SK-N-DZ (cell line): ENCODE data around the gene DOC2B.
A peak's percentile ranks its signal among the peaks of the same experiment; 100 is the strongest.
"Not testable (repeated sequence)": the region's sequence is repeated elsewhere in the genome, so short reads cannot be mapped to it uniquely, and the experiment has no call there.

Source experiments
- DNase-seq: peaks from one replicate; pipeline ENCODE4 v3.0.0-alpha.2; 2015; ENCODE audit warnings: low spot score

Gene DOC2B

DNA sequence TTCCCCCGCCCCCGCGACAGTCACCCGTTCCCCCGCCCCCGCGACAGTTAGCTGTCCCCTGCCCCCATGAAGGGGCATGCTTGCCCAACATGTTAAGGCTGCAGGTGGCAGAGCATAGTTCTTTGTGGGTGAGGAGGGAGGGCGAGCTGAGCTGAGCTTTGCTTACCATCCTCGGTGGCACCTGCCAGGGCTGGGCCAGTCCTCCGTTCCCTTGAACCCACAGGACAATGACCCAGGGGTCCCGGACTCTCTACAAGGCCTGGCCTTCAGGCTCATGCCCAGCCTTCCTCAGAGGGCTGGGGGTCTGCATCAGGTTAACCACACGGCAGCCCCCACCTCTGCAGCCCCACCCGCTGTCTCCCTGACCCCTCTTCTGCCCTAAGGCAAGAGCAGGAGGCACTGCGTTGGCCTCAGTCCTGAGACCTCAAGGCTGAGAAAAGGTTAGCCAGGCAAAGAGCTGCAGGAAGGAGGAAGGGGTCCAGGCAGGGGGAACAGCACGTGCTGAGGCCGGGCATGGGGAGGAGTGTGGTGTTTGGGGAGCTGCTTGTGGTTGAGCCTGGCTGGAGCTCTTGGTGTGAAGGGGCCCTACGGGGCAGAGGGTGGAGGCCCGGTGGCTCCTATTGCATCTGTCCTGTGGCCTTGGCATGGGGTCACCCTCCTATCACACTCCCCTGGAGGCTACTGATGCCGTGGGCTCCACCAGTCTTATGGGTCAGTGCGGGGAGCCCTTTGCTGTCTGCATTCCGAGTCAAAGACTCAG is 11.4 kb upstream of the DOC2B start:
- no peak for DNase-seq

DNA sequence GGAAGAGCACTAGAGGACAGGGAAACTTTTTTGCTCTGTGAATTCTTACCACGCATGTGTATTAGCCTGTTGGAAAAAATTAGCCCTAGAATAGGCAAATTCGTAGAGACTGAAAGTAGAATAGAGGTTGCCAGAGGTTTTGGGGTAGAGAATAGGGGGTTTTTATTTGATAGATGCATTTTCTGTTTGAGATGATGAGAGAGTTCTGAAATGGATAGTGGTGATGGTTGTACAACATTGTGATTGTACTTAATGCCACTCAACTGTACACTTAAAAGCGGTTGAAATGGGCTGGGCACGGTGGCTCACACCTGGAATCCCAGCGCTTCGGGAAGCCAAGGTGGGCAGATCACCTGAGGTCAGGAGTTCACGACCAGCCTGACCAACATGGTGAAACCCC is 8.0 kb upstream of the DOC2B start:
- DNase-seq: no peak

DNA sequence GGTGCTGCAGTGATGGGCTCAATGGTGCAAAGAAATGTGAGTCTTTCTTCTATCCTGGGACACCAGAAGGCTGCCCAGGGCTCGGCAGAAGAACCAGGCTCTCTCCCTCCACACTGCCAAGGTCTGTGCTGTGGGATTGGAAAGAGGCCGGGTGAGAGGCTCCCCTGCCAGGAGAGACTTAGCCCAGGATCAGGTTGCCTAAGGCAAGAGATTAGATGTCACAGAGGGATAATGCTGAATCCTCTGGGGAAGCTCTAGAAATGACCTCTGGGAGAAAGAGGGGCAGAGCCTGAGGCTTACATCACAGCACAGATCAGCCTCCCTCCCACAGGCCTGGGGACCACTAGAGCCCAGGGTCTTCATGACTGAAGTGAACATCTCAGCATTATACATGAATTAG is 5.7 kb upstream of the DOC2B start:
- DNase-seq: peak; percentile 60

DNA sequence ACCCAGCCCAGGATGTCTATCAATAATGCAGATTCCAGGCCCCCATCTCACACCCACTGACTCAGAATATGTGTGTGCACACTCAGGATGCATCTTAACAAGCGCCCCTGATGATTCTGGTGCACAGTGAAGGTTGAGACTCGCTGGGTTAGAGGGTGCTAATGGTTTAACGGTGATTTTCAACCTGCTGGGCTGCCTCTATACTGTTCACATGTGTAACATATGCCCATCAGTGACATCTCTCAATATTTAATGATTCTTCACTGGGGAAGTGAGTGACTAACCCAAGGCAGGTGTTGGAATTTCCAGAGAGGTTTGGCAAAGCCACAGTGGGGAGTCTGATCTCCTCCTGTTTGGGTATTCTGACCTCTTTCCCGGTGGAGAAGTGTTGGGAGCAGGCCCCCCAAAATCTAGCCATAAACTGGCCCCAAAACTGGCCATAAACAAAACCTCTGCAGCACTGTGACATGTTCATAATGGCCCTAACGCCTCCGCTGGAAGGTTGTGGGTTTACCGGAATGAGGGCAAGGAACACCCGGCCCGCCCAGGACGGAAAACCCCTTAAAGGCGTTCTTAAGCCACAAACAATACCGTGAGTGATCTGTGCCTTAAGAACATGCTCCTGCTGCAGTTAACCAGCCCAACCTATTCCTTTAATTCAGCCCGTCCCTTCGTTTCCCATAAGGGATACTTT is 4.1 kb upstream of the DOC2B start:
- DNase-seq: no peak

DNA sequence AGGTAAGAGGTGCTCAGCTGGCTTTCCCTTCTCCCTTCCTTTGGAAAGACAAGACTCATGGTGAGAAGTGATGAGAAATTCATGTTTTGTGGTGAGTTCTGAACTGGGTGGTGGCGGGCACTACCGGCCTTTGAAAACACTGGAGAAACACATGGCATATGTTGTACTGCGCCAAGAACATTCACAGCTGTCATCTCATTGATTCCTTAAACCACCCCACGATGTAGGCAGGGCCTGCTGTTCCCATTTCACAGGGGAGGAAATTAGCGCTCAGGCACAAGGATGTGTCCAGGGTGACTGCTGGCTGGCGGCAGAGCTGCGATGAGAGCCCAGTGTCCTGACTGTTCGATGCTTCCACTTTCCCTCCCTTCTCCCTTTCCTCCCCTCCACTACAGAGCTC is 1.6 kb upstream of the DOC2B start:
- no peak for DNase-seq

DNA sequence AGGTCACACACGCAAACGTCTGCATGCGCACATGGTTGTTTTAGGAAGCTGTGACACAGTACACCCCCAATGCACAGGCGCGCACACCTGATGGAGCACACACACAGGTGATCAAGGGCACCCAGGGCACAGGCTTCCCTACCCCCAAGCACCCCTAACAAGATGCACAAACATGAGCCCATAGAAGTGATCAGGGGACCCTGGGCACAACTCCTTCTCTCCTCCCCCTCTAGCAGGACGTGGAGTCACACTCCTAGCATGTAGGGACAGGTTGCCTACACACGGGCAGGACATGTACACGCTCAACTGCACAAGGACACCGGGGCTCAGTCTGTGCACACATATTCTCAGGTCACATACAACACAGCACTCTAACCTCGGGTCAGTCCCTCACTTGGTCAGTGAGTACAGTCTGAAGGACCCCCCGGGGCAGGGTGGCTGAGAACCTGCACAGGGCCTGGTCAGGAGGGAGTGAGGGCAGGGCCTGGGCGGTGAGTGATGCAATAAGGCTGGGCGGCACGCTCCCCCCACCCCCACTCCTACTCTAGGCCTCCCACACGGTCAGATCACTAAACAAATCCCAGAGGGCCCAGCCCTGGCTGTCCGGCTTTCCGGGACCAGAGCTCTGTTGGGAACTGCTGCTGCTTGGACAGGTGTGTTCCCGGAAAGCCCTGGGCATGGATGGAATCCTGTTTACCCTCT is 751 bp upstream of the DOC2B start:
- peak; percentile 63 for DNase-seq

DNA sequence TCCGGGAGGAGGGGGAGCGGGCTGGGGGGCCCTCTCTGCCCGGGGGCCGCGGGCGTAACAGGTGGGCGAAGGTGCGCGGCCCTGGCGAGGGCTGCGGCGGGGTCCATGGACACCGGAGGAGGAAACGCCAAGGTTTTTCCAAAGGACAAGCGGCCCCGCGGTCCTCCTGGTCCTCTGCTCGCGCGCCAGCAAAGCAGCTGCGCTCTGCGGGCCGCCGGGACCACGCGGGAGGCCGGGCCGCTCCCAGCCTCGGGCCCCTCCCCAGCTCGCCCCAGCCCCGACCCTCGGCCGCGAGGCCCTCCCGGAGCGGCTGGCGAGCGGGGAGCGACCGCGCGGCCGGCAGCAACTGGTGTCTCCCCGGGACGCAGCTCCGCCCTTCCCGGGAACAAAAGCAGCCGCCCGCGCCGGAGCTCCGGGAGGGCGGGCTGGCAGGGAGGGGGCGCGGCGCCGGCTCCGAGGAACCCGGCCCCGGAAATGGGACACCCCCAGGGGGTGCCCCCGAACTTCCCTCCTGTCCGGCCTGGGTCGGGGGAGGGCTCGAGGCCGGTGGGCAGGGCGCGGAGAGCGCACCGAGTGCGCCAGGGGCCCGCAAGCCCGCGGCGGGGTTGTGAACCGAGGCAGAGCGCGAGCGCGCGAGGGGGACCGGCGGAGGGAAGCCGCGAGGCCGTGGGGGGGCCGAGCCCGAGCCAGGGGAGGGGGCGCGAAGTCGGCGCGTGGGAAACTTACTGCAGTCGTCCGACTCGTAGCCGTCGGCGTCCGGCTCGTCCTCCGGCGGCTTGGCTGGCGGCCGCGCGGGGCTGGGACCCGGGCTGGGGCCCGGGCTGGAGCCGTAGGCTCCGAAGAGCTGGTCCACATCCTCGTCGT is 837 bp downstream of the DOC2B start:
- DNase-seq: no peak

DNA sequence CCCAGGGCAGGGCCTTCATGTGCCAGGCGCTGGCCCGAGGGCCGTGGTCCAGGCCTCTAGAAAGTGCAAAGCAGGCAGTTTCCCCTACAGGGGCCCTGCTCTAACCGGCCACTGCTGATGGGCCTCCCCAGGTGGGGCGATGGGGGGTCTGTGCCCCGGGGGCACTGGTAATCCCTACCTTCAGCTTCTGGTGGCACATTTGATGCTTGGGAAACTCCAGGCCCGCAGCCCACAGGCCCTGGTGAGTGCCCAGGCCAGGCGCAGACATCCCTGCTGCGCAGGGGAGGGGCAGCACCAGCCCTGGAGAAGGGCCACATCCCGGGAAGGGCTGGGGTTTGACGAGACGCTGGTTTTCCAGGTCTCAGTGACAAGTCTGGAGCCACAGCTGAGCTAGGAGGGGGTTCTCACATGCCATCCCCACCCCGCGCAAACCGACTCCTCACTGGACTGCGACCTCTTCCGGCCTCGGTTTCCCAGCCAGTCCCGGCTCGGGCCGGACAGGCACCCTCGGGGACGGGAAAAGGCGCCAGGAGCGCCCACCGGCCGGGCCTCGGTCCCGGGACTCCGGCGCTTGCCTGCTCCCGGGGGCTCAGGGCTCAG is 1.6 kb downstream of the DOC2B start:
- peak; percentile 36 for DNase-seq

DNA sequence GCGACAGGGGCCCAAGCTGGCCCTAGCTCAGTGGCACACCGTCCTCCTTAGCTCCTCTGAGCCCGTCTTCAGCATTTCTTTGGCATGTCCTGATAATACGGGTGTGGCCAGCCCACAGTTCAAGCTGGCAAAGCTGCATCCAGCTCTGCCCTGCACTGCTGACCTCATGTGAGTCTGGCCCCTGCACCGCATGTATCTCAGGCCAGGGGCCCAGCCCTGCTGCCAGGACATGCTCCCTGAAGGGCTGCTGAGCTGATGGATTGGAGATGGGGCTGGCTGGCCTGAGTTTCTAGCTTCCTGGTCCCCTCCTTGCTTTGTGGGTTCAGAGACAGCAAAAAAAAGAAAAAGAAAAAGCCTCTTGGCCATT is 2.4 kb downstream of the DOC2B start:
- no peak for DNase-seq

DNA sequence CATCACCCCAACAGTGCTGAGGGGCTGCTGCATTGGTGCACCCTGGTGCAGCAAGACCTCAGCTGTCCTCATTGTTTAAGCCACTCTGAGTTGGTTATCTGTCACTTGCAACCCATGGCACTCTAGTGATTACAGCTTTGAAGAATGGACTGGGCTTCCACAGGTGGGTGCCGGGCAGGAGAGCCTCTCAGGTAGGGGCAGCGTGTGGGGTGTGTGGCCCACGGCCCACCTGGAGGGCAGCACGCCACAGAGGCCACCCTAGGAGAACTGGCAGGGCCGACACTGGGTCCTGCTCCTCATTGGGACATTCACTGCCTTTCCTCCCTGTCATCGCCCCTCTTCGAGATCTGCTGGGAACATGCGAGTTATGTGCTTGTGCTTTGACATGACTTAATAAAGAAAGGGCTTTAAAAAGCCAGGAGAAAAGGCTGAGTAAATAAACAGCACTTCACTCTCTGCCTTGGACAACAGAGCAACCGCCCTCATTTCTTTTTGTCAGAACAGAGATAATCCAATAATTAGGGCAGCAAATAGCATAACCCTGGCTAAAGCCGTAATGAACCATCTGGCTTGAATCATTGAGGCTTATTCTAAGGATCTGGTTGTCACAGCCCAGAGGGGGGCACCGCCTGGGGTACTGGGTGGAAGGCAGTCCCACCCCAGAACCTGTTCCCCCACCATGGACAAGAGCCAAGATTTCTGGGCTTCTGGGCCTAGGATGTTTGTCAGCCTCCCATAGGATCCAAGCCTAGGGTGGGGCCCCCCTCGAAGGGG is 3.0 kb downstream of the DOC2B start:
- DNase-seq: peak; percentile 58

DNA sequence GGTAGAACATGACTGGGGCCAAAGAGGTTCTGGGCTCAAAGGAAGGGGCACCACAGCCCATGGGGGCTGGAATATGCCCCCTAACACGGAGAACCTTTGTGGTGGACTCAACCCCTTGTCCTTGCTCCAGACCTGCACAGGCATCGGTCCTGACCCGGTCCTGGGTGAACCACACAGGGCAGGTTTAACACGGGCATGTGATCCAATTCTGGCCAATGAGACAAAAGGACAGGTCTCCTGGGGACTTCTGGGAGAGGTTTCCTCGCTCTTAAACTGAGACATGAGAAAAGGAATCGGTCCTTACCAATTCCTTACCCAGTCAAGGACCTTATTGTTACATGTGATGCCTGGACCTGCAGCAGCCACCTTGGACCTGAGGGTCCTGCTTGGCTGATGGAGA is 3.7 kb downstream of the DOC2B start:
- no peak for DNase-seq

DNA sequence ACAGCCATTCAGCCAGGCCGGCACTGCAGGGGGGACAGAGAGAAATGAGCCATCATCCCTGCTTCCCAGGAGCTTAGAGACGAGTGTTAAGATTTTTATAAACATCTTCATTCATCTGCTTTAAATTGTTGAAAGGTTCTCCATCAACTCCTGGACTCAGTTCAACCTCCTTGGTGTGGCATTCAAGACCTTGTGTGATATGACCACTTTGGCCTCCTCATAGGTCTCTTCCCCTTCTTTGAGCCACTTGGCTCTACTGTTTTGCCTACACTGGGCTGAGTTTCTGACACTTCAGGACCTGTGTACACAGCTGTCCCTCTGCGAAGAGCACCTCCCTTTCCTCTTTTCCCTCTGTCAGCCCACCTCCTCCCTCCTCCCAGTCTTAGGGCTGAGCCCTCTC is 4.3 kb downstream of the DOC2B start:
- DNase-seq: no peak

DNA sequence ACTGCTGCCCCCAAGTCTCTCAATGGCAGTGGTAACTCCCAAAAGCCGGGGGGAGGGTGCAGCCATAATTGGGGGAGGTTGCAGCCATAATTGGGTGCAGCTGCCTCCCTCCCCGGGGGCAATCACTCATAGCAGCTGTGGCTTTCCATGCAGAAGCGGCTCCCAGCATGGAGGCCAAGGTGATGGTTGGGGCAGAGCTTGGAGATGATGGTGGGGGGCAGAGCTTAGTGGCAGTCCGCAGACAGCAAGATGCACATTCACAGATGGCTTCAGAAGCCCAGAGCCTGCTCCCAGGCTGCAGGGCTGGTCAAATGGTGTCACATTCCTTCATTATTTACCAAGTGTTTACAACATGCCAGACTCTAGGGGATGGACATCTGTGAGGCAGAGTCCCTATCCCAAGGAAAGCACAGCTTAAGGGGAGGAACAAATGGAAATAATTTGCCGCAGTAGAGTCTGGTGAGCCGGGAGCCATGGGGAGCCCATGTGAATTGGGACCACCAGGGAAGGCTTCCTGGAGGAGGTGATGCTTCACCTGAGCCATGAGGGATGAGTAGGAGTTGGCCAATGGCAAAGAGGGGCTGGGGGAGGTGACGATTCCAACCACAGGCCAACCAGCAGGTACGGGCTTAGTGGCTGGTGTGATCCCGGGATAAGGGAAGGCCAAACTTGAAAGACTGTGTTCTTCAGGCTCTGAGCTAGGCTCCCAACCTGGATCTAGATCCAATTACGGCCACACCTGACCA is 8.1 kb downstream of the DOC2B start:
- no peak for DNase-seq

DNA sequence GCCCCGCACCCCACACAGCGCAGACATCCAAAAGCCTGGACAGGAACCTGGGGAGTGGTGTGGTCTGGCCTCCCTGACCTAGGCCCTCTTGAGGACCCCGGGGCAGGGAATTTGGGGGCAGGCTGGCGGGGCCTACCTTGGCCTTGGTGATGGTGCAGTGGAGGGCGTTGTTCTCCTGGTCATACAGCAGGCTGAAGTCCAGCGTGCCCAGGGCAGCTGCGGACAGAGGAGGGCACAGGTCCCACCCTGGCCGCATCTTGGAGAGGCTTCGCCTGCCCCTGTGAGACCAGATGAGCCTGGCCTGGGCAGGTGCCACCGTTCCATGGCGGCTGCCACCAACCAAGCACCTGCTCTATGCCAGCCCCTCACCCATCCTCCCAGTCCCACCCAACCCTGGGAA is 9.0 kb downstream of the DOC2B start:
- no peak for DNase-seq

DNA sequence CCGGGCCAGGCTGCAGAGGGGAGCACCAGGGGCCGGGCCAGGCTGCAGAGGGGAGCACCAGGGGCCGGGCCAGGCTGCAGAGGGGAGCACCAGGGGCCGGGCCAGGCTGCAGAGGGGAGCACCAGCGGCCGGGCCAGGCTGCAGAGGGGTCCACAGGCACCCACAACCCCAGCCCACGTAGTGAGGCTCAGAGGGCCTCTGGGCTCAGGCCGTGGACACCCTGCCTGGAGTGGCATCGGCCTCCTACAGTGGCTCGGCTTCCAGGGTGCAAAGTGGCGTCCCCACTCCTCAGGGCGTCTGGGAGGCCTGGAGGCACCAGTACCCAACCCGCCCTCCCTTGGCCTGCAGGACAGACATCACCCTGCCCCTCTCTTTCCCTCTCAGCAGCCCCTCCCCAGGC is 9.6 kb downstream of the DOC2B start:
- no peak for DNase-seq

DNA sequence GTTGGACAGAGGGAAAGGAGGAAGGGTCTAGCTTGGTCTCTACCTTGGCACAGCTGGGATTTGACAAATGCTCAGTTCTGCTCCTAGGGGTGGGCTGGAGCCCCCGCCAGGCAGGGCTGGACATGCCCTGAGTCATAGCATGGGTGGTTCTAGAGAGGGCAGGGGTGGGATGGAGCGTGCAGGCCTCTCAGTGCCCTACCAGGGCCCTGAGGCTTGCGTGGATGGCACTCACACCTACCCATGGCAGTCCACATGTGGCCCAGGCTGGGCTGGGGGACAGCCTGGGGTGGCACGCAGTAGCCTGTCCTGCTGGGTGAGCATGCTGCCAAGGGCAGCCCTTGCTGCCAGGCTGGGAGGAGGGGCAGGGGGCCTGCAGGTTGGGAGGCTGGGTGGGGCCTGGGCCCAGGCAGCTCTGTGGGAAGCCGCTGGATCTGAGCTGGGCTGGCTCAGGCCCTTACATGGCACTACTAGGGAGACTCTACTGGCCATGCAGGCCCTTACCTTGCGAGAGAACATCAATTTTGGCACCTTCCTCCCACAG is 11.2 kb downstream of the DOC2B start:
- DNase-seq: no peak

DNA sequence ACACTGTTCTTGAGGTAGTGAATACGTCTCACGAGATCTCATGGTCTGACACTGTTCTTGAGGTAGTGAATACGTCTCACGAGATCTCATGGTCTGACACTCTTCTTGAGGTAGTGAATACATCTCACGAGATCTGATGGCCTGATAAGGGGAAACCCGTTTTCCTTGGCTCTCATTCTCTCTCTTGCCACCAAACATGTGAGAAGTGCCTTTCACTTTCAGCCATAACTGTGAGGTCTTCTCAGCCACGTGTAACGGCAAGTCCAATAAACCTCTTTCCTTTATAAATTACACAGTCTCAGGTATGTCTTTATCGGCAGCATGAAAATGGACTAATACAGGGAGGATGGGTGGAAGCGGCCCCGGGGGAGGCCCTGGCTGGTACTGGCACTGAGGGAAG is 12.8 kb downstream of the DOC2B start:
- not testable (repeated sequence) for DNase-seq

DNA sequence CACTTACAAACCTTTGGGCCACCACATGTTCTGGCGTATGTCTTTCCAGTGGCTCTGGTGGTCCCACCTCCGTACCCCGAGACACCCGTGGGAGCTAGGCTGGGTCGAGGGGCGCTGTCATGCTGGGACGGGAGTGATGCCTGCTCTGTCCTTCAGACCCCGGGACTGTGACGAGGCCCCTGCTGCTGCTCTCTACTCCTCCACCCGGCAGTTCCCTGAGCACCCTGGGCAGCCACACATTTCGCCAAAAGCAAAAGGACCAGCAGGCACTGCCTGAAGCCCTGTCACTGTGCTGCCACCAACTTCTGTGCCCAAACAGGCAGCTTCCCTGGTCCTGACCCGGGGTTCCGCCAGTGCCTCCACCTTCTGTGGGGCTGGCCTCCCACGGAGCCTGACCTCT is 15.5 kb downstream of the DOC2B start:
- no peak for DNase-seq
